Subcutaneous abdominal adipose tissue (tissue), 5 donors: ENCODE results near the gene BOLA2B.
"Not testable (repeated sequence)": the region's sequence is repeated elsewhere in the genome, so short reads cannot be mapped to it uniquely, and the experiment has no call there.

Source experiments
- H3K27ac ChIP-seq: one replicate; pipeline ENCODE4 v1.7.0; 2013; ENCODE audit warnings: low read depth, mild to moderate bottlenecking, inconsistent platforms, low read length, moderate library complexity
- H3K27me3 ChIP-seq, 5 donors: one replicate each; pipeline ENCODE4 v1.7.0; 2013; ENCODE audit warnings: low read length in 5 of 5, inconsistent platforms in 1 of 5; ENCODE audit not compliant: control insufficient read depth in 5 of 5, insufficient read depth in 4 of 5
- H3K36me3 ChIP-seq, 5 donors: one replicate each; pipeline ENCODE4 v1.7.0; 2013; ENCODE audit warnings: low read length in 5 of 5; ENCODE audit not compliant: control insufficient read depth in 5 of 5, insufficient read depth in 5 of 5
- H3K4me1 ChIP-seq, 5 donors: one replicate each; pipeline ENCODE4 v1.7.0; 2013; ENCODE audit warnings: low read length in 5 of 5, mild to moderate bottlenecking in 3 of 5, moderate library complexity in 1 of 5; ENCODE audit not compliant: control insufficient read depth in 5 of 5, insufficient read depth in 5 of 5
- H3K4me3 ChIP-seq, 5 donors: one replicate each; pipeline ENCODE4 v1.7.0; 2013; ENCODE audit warnings: low read length in 5 of 5, low read depth in 1 of 5
- H3K9ac ChIP-seq, 5 donors: one replicate each; pipeline ENCODE4 v1.7.0; 2013; ENCODE audit warnings: low read length in 5 of 5, mild to moderate bottlenecking in 4 of 5, moderate library complexity in 3 of 5
- H3K9me3 ChIP-seq, 5 donors: one replicate each; pipeline ENCODE4 v1.7.0; 2013; ENCODE audit warnings: low read length in 5 of 5; ENCODE audit not compliant: control insufficient read depth in 5 of 5
- donor health status: healthy.
- donor health status: healthy.
- donor health status: healthy.
- donor health status: healthy.
- donor health status: healthy.

The BOLA2B gene

DNA sequence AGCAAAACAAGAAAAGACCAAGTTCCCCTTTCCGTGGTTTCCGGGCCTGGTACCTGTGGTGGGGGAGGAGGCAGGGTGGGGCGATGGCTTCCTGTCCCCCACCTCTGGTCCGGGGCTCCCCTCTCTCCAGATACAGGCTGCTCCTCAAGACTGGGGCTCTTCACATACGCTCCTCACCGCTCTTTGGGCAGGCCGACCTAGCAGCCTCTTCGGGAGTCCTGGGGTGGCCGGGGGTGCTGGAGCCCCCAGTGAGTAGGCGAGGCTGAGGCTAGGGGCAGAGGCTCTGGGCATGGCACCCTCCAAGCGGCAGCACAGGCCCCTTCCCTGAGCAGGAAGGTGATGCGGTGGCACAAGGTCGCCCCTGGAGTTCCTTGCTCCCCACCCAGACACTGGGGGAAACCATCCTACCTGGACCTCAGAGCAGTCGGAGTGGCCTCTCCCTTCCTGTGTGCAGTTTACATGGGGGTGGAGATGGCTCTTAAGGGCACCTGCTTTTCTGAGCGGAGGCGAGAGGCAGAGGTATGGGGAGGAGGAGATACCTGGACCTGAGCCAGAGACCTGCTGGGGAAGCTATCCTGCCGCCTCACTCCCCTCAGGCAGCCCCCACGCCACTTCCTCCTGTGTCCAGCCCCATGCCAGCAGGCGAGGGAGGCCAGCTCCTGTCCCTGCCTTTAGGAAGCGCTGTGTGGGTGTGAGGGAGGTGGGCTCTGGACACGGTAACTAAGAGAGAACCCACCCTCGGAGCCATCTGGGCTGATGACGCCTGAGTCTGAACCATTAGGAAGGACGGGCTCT, 9.2 kb downstream of the BOLA2B start:
- Histone ChIP-seq H3K9ac (peak overlapping the region in 2 of 5 donors; percentile 48 to 69), H3K27ac (no peak overlapping the region), H3K36me3 (peaks cover 0 to 3% (median 0%) of the 10 kb centered on the region in 5 donors), H3K4me1 (peaks cover 0 to 47% (median 29%) of the 10 kb centered on the region in 5 donors), H3K27me3 (no peaks in the 10 kb centered on the region), H3K4me3 (peak overlapping the region; percentile 33 to 74 (median 33)), H3K9me3 (no peaks in the 10 kb centered on the region)

DNA sequence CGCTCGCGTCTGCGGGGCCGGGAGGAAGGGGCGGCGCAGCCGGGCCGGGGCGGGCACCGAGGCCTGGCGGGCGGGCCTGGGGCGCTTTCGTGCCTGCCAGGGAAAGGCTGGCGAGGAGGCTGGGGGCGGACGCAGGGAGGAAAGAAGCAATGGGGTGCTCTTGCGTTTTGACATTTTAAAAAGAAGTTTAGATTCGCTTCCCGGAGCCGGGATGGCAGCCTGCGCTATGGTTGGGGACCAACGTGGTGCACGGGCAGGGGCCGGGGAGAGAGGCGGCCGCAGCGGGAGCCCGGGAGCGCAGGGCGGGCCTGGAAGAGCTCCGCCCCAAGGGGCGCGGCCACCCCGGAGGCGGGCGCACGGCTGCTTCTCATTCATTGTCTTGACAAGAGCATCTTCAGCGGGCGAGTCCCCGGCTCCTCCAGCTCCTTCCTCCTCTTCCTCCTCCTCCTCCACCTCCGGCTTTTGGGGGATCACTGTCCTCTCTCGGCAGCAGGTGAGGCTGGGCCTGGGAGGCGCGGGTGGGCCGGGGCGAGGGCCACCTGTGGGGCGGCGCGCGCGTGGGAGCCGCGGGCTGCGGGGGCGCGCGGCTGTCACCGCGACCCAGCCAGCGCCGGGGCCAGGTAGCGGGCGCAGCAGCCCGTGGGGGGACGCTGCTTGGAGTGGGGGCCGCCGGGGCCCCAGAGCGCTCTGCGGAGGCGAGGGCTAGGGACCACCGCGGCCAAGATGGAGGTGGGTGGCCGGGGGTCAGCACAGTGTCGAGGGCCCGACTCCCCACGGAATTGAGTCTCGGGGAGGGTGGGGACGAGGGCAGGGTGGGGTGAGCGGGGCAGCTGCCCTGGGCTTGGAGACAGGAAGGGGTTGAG, 10.0 kb downstream of the BOLA2B start, which contains the start of gene CORO1A:
Gene CORO1A, plus strand, starts transcription at position 370 of the 863 bp plus-strand sequence. CDS start 1,608 bp downstream, outside the sequence.
- H3K36me3 ChIP-seq, result peaks cover 0 to 3% (median 0%) of the 10 kb centered on the region in 5 donors
- no peaks in the 10 kb centered on the region for H3K27me3 ChIP-seq
- peak within 1 kb of the TSS in 4 of 5 donors; percentile 13 to 82 (median 72) for H3K9ac ChIP-seq
- H3K27ac ChIP-seq, result no peak within 1 kb of the TSS
- no peaks in the 10 kb centered on the region for H3K9me3 ChIP-seq
- H3K4me1 ChIP-seq, result peaks cover 0 to 47% (median 29%) of the 10 kb centered on the region in 5 donors
- peak within 1 kb of the TSS; percentile 57 to 74 (median 70) for H3K4me3 ChIP-seq

DNA sequence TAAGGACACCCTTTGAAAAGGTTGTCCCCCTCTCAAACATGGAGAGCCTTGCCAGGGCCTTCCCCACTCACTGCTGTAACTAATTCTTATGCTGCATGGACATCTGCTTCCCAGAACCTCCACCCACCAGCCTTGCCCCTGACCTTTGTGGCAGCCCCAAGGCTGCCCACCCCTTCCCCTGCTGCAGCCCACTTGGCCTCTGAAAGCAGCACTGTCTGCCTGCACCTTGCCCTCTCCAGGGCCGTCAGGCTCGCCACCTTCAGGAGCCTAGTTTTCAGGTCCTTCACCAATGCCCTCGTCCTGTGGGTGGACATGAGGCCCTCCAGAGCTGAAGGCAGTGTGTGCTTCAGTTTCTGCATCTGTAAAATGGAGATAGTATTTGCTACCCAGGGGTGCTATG, 12.7 kb downstream of the BOLA2B start:
- H3K27me3 ChIP-seq, result no peaks in the 10 kb centered on the region
- H3K9ac ChIP-seq, result no peak overlapping the region
- no peak overlapping the region for H3K27ac ChIP-seq
- no peak overlapping the region for H3K4me3 ChIP-seq
- H3K4me1 ChIP-seq, result peaks cover 0 to 29% (median 17%) of the 10 kb centered on the region in 5 donors
- H3K36me3 ChIP-seq, result no peaks in the 10 kb centered on the region
- H3K9me3 ChIP-seq, result no peaks in the 10 kb centered on the region

DNA sequence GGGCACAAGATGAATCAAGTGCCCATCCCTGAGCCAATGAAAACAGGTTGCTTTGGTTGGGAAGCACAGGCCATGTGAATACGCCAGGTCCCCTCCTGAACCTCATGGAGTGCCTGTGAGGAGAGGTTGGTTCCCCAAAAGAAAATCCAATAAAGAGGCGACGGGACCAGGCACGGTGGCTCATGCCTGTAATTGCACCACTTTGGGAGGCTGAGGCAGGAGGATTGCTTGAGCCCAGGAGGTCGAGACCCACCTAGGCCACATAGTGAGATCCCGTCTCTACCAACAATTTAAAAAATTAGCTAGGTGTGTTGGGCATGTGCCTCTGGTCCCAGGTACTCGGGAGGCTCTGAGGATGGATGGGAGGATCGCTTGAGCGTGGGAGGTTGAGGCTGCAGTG, 13.5 kb downstream of the BOLA2B start:
- Histone ChIP-seq H3K4me3 (no peak overlapping the region), H3K9ac (no peak overlapping the region), H3K9me3 (no peaks in the 10 kb centered on the region), H3K27ac (no peak overlapping the region), H3K4me1 (peaks cover 0 to 21% (median 15%) of the 10 kb centered on the region in 5 donors), H3K36me3 (no peaks in the 10 kb centered on the region), H3K27me3 (no peaks in the 10 kb centered on the region)

DNA sequence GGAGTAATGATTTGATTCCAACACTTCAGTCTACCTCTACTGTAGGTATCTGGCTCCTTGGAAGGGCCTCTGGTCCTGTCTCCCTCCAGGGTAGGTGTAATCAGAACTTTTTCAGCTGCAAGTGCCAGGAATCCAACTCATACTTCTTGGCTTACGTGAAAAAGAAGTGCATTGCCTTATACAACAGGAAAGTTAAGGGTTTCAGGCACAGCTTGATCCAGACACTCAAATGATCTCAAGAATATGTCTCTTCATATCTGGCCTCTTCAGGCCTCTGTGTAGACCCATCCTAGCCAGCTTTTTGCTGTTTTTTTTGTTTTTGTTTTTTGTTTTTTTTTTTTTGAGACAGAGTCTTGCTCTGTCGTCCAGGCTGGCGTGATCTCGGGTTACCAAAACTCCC, 14.3 kb downstream of the BOLA2B start:
- Histone ChIP-seq H3K4me1 (peaks cover 0 to 13% (median 11%) of the 10 kb centered on the region in 5 donors), H3K27me3 (no peaks in the 10 kb centered on the region), H3K4me3 (no peak overlapping the region), H3K27ac (no peak overlapping the region), H3K36me3 (no peaks in the 10 kb centered on the region), H3K9me3 (no peaks in the 10 kb centered on the region), H3K9ac (no peak overlapping the region)

DNA sequence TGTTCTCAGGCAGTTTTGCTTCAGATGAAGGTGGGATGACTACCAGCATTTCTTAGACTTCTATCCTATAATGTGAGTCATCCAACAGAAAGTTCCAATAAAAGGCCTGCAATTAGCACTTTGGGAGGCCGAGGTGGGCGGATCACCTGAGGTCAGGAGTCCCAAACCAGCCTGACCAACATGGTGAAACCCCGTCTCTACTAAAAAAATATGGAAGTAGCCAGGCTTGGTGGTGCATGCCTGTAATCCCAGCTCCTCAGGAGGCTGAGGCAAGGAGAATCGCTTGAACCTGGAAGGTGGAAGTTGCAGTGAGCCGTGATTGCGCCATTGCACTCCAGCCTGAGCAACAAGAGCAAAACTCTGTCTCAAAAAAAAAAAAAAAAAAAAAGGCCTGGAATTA, 16.6 kb downstream of the BOLA2B start:
- H3K4me3 ChIP-seq, H3K9ac ChIP-seq, H3K9me3 ChIP-seq, H3K4me1 ChIP-seq, H3K27ac ChIP-seq, H3K36me3 ChIP-seq, H3K27me3 ChIP-seq: not testable (repeated sequence)

DNA sequence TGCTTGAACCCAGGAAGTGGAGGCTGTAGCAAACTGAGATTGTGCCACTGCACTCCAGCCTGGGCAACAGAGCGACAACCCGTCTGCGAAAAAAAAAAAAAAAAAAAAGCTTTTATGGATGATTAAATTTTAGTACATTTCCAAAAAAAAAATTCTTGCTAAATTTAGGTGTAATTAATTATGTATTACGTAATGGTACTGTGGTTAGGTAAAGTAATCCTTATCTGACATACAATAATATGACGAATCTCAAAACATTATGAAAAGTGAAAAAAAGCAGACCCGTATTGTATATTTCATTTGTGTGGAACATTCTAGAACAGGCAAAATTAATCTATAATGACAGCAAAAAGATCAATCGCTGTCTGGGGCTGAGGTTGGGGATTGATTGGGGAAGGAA, 20.4 kb downstream of the BOLA2B start:
- Histone ChIP-seq H3K9ac (no peak overlapping the region), H3K27ac (no peak overlapping the region), H3K4me3 (no peak overlapping the region), H3K36me3 (no peaks in the 10 kb centered on the region), H3K4me1 (no peaks in the 10 kb centered on the region), H3K9me3 (no peaks in the 10 kb centered on the region), H3K27me3 (no peaks in the 10 kb centered on the region)

DNA sequence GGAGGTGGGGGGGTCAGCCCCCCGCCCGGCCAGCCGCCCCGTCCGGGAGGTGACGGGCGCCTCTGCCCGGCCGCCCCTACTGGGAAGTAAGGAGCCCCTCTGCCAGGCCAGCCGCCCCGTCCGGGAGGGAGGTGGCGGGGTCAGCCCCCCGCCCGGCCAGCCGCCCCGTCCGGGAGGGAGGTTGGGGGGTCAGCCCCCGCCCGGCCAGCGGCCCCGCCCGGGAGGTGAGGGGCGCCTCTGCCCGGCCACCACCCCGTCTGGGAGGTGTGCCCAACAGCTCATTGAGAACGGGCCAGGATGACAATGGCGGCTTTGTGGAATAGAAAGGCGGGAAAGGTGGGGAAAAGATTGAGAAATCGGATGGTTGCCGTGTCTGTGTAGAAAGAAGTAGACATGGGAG, 23.3 kb downstream of the BOLA2B start:
- H3K4me3 ChIP-seq, H3K9me3 ChIP-seq, H3K27ac ChIP-seq, H3K4me1 ChIP-seq, H3K36me3 ChIP-seq, H3K9ac ChIP-seq, H3K27me3 ChIP-seq: not testable (repeated sequence)

DNA sequence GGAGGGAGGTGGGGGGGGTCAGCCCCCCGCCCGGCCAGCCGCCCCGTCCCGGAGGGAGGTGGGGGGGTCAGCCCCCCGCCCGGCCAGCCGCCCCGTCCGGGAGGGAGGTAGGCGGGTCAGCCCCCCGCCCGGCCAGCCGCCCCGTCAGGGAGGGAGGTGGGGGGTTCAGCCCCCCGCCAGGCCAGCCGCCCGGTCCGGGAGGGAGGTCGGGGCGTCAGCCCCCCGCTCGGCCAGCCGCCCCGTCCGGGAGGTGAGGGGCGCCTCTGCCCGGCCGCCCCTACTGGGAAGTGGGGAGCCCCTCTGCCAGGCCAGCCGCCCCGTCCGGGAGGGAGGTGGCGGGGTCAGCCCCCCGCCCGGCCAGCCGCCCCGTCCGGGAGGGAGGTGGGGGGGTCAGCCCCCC, 24.1 kb downstream of the BOLA2B start:
- H3K36me3 ChIP-seq, H3K9me3 ChIP-seq, H3K27ac ChIP-seq, H3K4me1 ChIP-seq, H3K4me3 ChIP-seq, H3K27me3 ChIP-seq, H3K9ac ChIP-seq: not testable (repeated sequence)

DNA sequence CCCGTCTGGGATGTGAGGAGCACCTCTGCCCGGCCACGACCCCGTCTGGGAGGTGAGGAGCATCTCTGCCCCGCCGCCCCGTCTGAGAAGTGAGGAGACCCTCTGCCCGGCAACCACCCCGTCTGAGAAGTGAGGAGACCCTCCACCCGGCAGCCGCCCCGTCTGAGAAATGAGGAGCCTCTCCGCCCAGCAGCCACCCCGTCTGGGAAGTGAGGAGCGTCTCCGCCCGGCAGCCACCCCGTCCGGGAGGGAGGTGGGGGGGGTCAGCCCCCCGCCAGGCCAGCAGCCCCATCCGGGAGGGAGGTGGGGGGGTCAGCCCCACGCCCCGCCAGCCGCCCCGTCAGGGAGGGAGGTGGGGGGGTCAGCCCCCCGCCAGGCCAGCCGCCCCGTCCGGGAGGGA, 24.7 kb downstream of the BOLA2B start:
- H3K36me3 ChIP-seq, H3K27ac ChIP-seq, H3K9me3 ChIP-seq, H3K4me1 ChIP-seq, H3K9ac ChIP-seq, H3K4me3 ChIP-seq, H3K27me3 ChIP-seq: not testable (repeated sequence)
